HUDEP-2 (cell line): ENCODE data around the gene MAML1.

ENCODE experiments used
- DNase-seq, 76 experiments: peaks; one replicate each; lab custom pipeline; 2025; ENCODE audit not compliant: unreplicated experiment in 76 of 76; lab: John Stamatoyannopoulos, UW

The MAML1 gene

DNA sequence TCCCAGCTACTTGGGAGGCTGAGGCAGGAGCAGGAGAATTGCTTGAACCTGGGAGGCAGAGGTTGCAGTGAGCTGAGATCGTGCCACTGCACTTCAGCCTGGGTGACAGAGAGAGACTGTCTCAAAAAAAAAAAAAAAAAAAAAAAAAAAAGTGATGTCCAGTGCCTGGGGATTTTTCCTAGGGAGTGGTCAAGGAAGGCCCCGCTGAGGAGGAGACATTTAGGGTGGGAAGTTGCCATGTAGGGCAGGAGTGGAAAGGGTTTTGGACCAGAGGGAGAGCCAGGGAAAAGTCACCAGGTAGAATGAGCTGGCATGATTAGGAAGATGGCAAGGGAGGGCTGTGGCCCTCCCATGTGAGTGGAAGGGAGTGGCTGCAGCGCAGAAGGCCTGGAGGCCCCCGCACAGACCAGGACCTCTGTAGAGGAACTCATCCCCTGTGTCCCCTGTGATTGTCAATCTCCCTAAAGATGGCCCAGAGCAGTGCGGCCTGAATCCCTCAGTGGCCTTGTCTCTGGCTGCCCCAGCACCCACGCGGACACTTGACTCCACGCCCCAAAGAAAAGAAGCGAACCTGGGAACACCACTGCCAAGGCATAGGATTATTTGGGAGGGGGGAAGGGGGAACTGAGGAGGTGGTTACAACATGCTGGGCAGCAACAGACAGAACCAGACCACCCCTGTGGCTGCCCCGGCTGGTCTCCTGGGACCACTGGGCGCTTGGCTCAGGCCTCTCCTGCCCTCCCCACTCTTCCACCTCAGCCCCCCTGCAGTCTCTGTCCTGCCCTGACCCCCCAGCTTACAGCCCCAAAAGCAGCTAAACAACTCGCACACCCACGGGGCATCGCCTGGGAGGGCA is 85.5 kb downstream of the MAML1 start:
- DNase-seq: no peak

DNA sequence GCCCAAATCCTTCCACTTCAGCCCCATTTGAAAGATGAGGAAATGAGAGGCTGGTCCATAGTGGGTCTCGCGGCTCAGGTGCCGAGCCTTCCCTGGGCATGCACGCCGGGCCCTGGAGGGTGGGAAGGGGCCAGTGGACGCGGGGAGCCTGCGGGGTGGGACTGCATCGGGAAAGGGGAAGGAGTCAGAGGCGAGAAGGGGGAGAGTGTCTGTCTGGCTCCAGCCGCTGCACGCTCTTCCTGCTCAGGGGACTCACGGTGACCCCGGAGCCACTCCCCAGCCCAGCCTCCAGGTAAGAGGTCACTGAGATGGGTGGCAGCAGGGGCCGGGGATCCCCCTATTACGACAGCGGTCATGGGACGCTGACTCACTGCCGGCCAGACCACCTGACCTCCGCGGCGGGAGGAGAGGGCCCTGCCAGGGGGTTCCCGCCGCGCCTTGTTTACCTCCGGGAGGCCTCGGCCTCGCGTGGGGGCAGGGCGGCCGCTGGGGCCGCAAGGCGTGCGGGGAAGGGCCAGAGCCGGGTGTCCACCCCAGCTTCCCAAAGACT is 86.2 kb downstream of the MAML1 start:
- peak in 65 of 76 experiments; percentile 17 to 83 (median 53) for DNase-seq

DNA sequence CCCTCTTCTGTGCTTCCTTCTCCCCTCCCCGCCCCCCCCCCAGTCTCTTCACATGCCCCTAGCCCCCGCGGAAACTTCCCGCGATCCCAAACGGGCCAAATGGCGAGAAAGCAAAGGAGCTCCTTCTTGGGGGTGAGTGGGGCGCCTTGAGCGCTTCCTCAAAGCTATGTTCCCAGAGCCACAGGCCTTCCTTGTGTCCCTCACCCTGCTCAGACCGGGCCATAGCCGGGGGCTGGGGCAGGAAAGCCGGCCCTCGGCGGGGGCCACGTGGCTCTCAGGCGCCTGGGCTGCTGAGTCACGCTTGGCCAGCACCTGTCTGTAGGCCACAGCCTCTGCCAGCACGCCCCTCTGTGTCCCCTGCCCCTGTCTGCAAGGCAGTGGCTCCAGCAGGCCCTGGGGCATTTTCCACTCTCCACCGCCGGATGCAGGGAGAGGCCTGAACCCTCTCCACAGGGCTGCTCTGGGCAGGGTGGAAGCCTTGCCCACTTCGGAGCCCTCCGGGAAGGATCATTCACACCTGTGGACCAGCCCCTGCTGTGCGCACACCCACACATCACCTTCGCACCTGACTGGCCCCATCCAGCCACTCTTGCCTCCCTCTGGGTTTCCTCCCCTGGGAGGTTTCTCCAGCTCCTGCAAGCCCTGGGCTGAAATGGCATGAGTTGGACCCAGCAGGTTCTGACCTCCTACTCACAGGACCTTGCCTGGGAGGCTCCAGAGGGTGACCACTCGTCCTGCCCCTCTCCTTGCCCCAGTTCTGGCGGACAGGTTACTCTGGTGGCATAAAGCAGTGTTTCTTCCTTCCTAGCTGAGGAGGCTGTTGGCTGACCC is 86.9 kb downstream of the MAML1 start:
- peak in 44 of 76 experiments; percentile 7 to 68 (median 36) for DNase-seq

DNA sequence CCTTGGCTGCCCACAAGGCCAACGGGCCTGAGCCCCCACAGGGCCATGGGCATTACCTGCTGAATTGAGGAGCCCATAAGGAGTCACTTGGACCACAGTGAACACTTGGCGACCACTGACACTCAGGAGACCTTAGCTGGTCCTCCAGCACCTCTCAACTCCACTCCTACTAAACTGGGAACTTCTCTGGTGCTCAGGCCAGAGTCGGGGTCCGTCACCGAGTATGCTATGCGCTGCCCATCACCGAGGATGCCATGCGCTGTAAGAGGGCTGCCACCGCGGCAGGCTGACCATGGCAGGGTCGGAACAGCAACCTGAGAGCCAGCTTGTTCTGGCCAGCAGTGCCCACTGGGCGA is 87.5 kb downstream of the MAML1 start:
- DNase-seq: peak in 6 of 76 experiments; percentile 43 to 93 (median 54)

DNA sequence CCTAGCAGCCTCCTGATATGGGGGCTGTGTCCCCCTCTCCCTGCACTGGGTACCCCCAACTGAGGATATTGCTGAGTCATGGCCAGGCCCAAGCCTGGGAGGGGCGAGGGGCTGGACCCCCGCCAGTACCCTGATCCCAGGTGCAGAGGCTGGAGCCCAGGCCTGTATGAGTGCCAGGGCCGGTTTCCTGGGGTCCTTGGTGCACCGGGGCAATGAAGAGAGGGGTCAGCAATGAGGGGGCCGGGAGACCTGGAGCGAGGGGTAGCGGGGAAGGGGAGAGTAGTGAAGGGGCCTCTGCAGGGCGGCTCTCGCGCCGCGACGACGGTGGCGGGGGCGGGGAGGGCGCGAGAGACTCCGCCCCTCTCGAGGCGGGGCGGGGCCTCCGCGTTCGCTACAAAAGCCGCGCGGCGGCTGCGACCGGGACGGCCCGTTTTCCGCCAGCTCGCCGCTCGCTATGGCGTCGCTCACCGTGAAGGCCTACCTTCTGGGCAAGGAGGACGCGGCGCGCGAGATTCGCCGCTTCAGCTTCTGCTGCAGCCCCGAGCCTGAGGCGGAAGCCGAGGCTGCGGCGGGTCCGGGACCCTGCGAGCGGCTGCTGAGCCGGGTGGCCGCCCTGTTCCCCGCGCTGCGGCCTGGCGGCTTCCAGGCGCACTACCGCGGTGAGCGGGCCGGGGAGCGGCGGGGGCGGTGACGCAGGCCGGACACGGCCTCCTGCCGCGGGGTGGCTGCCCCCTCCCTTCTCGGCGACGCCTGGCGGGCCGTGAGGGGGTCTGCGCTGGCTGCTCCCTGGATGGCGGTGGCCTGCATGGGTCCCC is 88.1 kb downstream of the MAML1 start, which contains the start of gene SQSTM1:
TSS of gene SQSTM1 (plus strand) at position 423 of the 815 bp plus-strand sequence. CDS start at position 455, 32 bp downstream.
- DNase-seq: peak in 64 of 76 experiments; percentile 7 to 80 (median 61)

DNA sequence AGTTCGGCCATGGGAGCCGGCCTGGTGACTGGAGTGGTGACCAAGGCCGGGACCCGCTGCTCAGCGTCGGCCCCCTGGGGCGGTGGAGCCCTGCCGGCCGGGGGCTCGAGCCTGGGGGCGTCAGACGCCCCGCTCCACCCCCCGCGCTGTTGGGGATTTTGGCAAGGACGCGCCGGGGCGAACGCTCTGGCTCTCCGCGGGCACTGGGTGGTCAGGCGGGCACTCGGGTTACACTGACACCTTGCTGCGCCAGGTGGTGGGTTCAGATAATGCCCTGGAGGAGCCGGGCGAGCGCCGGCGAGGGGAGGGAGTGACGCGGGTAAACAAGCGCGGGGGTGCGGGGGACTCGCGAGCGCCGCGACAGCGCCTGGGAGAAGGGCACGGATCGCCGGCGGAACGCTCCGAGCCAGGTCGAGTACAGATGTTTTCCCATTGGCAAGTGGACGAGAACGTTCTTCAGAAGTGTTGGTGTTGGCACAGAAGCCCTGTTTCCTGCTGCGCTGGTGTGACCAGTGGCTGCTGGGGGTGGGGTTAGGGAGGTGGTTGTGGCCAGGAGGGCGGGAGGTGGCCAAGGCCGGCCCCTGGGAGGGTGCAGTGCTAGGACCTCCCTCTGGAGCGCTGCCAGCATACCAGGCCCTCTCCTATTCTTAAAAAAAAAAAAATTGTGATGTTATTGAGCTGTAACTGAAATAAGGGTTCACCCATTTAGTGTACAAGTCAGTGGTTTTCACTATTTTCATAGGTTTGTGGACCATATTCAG is 88.9 kb downstream of the MAML1 start:
- DNase-seq: peak in 74 of 76 experiments; percentile 39 to 95 (median 88)

DNA sequence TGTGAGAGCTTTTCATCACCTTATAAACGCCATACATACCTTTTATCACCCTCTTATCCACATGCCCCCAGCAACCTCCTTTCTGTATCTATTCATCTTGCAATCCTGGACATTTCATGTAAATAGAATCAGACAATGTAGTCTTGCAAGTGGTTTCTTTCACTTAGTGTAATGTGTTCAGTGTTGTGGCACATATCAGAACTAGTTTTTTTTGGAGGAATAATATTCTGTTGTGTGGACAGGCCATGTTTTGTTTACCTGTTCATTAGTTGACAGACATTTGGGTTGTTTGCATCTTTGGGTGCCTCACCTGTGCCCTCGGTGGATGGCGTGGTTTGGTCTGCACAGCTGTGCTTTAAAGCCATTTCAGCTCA is 89.4 kb downstream of the MAML1 start:
- DNase-seq: no peak

DNA sequence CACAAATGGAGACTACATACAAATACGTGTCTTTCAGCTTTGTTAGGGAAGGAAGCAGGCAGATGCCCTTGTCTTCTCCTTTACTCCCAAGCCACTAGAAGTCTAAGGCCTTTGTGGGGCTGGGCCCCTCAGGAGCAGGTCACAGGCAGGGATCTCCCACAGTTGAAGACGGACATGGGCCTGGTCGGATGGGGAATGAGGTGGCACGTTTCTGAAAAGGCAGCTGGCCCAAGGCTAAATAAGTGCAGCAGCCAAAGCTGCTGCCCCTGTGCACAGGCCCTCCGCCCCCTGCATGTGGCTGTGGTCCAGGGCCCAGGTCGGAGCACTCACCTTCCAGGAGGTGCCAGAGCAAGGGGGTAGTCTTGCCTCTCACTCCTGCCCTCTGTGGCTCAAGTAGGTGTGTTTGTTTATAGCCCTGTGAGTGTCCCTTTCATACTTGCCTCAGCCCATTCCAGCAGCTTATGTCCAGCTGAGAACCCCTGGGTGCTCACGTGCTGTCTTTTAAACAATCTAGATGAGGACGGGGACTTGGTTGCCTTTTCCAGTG is 89.9 kb downstream of the MAML1 start:
- DNase-seq: no peak

DNA sequence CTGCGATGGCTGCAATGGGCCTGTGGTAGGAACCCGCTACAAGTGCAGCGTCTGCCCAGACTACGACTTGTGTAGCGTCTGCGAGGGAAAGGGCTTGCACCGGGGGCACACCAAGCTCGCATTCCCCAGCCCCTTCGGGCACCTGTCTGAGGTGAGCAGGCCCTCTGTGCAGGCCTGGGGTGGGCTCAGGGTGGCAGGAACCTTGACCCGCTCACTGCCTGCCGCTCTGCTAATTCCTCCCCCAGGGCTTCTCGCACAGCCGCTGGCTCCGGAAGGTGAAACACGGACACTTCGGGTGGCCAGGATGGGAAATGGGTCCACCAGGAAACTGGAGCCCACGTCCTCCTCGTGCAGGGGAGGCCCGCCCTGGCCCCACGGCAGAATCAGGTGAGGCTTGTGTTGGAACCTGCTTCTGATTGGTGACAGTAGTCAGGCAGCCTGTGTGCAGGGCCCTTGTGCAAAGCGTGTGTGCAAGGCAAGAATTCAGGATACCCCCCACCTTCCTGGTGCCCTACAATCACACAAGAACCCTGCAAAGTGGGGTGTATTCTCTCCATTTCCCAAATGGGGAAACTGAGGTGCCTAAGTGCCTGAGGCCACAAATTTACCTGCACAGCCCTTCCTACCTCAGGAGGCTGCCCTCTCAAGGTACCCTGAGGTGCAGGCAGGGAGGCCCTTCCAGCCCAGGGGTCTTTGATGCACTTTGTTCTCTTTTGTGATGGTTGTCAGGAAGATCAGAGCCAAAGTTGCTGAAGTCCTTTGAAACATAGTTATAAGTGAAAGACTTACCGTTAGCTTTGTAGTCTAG is 91.5 kb downstream of the MAML1 start:
- no peak for DNase-seq

DNA sequence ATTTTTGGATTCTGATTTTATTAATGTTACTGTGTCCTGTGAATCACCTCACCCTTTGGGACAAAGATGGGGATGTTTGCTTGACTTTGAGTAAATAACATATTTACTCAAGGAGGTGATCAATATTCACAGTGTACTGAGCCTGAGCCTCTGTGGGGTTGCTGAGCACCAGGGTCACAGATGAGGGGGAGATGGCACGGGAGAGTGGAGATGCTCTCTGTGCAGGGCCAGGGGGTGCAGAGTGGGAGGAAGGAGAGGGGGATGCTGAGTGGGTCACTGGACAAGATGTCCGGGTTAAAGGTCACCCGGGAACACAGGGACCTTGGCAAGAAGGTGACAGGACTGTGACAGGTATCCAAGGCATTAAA is 92.1 kb downstream of the MAML1 start:
- DNase-seq: no peak

DNA sequence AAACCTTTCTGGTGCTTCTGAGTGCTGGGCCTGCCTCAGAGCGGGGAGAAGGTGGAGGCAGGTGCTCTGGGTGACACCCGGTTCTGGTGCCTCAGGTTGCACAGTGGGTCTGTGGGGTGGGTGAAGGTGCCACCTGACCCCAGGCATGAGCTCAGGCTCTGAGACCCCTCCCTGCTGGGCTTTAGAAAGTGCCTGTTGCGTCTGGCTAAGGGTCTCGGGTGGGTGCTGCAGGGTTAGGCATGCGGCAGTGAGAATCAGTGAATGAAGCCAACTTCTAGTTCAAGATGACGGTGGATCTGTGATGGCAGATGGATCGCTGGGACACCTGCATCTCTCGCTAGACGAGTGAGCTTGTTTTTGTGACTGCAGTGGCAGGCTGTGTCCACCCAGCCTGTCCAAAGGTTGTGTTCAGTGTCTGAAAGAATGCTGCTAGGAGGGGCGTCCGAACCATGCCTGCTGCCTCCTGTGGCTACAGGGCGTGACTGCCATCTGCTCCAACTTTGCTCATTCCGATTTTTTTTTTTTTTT is 93.1 kb downstream of the MAML1 start:
- DNase-seq: no peak
